Peyer's patch (tissue), 4 donors: ENCODE data around the gene MEGF6.

Experiments
- CTCF ChIP-seq, 6 experiments: fragments of 450-650 bp in 4 of 6; fragments of 200-600 bp in 2 of 6; sonication (generic) in 1 of 6; IDR thresholded peaks; one replicate each; pipeline ENCODE4 v1.5.1; 2017 to 2019; ENCODE audit warnings: antibody characterized with exemption in 6 of 6, mild to moderate bottlenecking in 3 of 6, moderate library complexity in 1 of 6
- POLR2A ChIP-seq, 2 donors: fragments of 450-650 bp; IDR thresholded peaks; one replicate each; pipeline ENCODE4 v1.5.1; 2017; ENCODE audit warnings: antibody characterized with exemption in 2 of 2, mild to moderate bottlenecking in 2 of 2, moderate library complexity in 2 of 2

- TF ChIP-seq POLR2A (IDR thresholded peaks at IDR 0.05) (no peak), CTCF (IDR thresholded peaks at IDR 0.05) (no peak)
These were observed 53.9 kb downstream of the MEGF6 start for GRCh38 chr1:3557366-3557765.
